Ishikawa (cell line): ENCODE results near the gene SERPINB4.

Experiments used
- CEBPB ChIP-seq: IDR thresholded peaks from 2 replicates; pipeline ENCODE4 v1.6.1; 2012
- CREB1 ChIP-seq: IDR thresholded peaks from 2 replicates; pipeline ENCODE4 v1.6.1; 2012; ENCODE audit warnings: low read depth
- EGR1 ChIP-seq: IDR thresholded peaks from 2 replicates; pipeline ENCODE4 v1.6.1; 2012
- EP300 ChIP-seq: IDR thresholded peaks from 2 replicates; pipeline ENCODE4 v1.6.1; 2012; ENCODE audit warnings: borderline replicate concordance
- FOXM1 ChIP-seq: IDR thresholded peaks from 2 replicates; pipeline ENCODE4 v1.6.1; 2012; ENCODE audit warnings: low read depth, borderline replicate concordance
- RAD21 ChIP-seq: IDR thresholded peaks from 2 replicates; pipeline ENCODE4 v1.6.1; 2012; ENCODE audit warnings: low read depth
- TAF1 ChIP-seq: IDR thresholded peaks from 2 replicates; pipeline ENCODE4 v1.6.1; 2012; ENCODE audit warnings: low read depth, mild to moderate bottlenecking
- TCF12 ChIP-seq: IDR thresholded peaks from 2 replicates; pipeline ENCODE4 v1.6.1; 2012; ENCODE audit warnings: low read depth
- TF ChIP-seq, protein P1 (sequence below): IDR thresholded peaks from 2 replicates; pipeline ENCODE4 v1.6.1; 2012; ENCODE audit warnings: low read depth, mild to moderate bottlenecking
- TF ChIP-seq, protein P2 (sequence below): IDR thresholded peaks from 2 replicates; pipeline ENCODE4 v1.6.1; 2012

DNA sequence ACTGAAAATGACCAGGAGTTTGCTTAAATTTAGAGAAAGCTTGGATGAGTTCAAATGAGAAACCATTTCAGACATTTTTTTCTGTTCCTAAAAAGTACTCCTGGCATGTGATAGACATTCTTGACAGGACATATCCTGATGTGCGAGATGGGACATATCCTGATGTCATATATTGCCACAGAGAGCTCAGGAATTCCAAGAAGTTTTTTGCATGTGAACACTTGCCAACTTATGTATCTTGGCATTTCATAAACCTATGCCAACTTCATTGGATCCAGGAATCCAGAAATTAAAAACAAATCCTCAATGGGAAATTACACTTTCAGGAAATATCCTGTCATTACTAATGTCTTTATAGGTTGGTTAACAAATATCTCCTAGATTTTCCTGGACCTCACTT lies 20.5 kb upstream of the SERPINB4 start:
- TF ChIP-seq, protein P1, sequence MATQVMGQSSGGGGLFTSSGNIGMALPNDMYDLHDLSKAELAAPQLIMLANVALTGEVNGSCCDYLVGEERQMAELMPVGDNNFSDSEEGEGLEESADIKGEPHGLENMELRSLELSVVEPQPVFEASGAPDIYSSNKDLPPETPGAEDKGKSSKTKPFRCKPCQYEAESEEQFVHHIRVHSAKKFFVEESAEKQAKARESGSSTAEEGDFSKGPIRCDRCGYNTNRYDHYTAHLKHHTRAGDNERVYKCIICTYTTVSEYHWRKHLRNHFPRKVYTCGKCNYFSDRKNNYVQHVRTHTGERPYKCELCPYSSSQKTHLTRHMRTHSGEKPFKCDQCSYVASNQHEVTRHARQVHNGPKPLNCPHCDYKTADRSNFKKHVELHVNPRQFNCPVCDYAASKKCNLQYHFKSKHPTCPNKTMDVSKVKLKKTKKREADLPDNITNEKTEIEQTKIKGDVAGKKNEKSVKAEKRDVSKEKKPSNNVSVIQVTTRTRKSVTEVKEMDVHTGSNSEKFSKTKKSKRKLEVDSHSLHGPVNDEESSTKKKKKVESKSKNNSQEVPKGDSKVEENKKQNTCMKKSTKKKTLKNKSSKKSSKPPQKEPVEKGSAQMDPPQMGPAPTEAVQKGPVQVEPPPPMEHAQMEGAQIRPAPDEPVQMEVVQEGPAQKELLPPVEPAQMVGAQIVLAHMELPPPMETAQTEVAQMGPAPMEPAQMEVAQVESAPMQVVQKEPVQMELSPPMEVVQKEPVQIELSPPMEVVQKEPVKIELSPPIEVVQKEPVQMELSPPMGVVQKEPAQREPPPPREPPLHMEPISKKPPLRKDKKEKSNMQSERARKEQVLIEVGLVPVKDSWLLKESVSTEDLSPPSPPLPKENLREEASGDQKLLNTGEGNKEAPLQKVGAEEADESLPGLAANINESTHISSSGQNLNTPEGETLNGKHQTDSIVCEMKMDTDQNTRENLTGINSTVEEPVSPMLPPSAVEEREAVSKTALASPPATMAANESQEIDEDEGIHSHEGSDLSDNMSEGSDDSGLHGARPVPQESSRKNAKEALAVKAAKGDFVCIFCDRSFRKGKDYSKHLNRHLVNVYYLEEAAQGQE, result no peak
- no peak for TF ChIP-seq FOXM1
- no peak for TF ChIP-seq CEBPB
- no peak for TF ChIP-seq EGR1
- TF ChIP-seq TAF1, result no peak
- no peak for TF ChIP-seq RAD21
- TF ChIP-seq CREB1, result no peak
- TF ChIP-seq, protein P2, sequence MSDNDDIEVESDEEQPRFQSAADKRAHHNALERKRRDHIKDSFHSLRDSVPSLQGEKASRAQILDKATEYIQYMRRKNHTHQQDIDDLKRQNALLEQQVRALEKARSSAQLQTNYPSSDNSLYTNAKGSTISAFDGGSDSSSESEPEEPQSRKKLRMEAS, result no peak
- TF ChIP-seq EP300, result no peak
- no peak for TF ChIP-seq TCF12
